Hepatocyte (in vitro differentiated cells): Measurements from ENCODE around the gene SETD7.

Experiments
- EZH2 ChIP-seq: fragments of 200-600 bp; sonication (generic); IDR thresholded peaks from 2 replicates; pipeline ENCODE4 v1.6.1; 2016; ENCODE audit warnings: antibody characterized with exemption, mild to moderate bottlenecking, borderline replicate concordance
- TF ChIP-seq, protein P1 (sequence below): fragments of 200-600 bp; sonication (generic); IDR thresholded peaks from 2 replicates; pipeline ENCODE4 v1.5.1; 2016; ENCODE audit warnings: antibody characterized with exemption, mild to moderate bottlenecking; ENCODE audit not compliant: poor library complexity

DNA sequence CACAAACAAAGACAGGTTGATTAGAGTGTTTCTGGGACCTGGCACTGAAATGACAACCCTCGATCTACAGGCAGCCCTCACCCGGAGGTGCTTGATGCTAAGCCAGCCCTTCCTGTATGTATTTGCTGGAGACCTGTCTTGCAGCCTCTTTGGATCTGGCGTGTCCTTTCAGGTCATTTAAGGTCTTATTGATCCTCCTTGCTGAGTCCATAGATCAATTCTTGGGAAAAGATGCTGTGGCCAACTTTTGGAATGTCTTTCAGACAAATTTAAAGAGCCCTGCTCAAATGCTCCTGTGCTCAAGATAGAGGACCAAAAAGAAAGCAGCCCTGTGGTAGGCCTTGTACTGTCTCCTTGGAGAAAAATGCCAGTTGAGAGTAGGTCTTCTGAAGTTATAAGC, 6.8 kb upstream of the SETD7 start:
- TF ChIP-seq, protein P1, sequence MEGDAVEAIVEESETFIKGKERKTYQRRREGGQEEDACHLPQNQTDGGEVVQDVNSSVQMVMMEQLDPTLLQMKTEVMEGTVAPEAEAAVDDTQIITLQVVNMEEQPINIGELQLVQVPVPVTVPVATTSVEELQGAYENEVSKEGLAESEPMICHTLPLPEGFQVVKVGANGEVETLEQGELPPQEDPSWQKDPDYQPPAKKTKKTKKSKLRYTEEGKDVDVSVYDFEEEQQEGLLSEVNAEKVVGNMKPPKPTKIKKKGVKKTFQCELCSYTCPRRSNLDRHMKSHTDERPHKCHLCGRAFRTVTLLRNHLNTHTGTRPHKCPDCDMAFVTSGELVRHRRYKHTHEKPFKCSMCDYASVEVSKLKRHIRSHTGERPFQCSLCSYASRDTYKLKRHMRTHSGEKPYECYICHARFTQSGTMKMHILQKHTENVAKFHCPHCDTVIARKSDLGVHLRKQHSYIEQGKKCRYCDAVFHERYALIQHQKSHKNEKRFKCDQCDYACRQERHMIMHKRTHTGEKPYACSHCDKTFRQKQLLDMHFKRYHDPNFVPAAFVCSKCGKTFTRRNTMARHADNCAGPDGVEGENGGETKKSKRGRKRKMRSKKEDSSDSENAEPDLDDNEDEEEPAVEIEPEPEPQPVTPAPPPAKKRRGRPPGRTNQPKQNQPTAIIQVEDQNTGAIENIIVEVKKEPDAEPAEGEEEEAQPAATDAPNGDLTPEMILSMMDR: no peak
- TF ChIP-seq EZH2: no peak
